M059J (cell line): ENCODE measurements around the gene KCNB1. TPM values are rescaled to one million over a fixed set of nuclear protein-coding genes. Genes with fewer than 3 reads are reported as not detected.
A peak's percentile ranks its signal among the peaks of the same experiment; 100 is the strongest.

ENCODE experiments used
- DNase-seq: peaks from one replicate; pipeline ENCODE4 v3.0.0-alpha.2; 2012; ENCODE audit warnings: low read depth
- total RNA-seq: library from RNA; depleted of rRNA; stranded (reverse); fragments of >200 nt; shearing (Covaris generic); gene quantifications from 2 replicates; pipeline ENCODE4 v1.2.3, GENCODE V29; 2014; rRNA removed

KCNB1 gene
- total RNA-seq: not detected in 2 replicates

DNA sequence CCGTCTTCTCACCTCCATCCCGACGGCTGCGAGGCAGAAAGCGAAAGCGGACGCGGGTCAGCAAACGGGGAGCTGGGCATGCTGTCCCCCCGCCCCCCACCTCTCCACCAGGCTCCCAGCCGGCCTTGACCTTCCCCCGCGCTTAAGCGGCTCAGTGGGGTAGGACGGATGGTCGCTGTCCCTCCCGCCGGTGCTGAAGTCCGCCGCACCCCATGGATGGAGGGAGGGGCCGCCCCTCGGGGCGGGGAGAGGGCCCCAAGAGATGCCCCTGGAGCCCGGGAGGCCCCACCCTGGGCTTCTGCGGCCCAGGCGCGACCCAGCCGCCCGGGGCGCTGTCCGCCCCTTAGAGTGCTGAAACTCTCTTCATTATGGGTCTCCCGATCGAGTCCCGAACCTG lies at the start of gene KCNB1:
KCNB1 (minus strand) TSS at position 48 of the 397 bp plus-strand sequence. CDS start 188 bp downstream, outside the sequence.
- DNase-seq: peak; percentile 50

DNA sequence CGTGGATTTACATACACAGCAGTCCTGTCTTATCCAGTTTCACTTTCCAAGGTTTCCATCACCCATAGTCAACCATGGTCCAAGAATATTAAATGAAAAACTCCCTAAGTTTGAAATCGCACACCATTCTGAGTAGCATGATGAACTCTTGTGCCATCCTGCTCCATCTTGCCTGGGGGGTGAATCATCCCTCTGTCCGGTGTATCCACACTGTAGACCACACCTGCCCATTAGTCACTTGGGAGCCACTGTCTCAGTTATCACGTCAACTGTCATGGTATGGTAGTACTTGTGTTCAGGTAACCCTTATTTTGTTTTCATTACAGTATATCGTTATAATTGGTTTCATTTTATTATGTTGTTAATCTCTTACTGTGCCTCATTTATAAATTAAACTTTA lies 47.0 kb upstream of the KCNB1 start:
- DNase-seq: no peak

- DNase-seq: no peak
Observed at GRCh38 chr20:49526568-49526967, 44.1 kb upstream of the KCNB1 start.

- DNase-seq: no peak
Observed at GRCh38 chr20:49526056-49526455, 43.6 kb upstream of the KCNB1 start.

GRCh38 chr20:49523767-49524360 lies 41.4 kb upstream of the KCNB1 start:
- DNase-seq: no peak

GRCh38 chr20:49521356-49521755 lies 38.9 kb upstream of the KCNB1 start:
- DNase-seq: no peak

- DNase-seq: no peak
Observed at GRCh38 chr20:49519777-49520359, 37.4 kb upstream of the KCNB1 start.

- no peak for DNase-seq
Observed at GRCh38 chr20:49519212-49519712, 36.8 kb upstream of the KCNB1 start.

GRCh38 chr20:49518576-49518975 lies 36.1 kb upstream of the KCNB1 start:
- DNase-seq: no peak

DNA sequence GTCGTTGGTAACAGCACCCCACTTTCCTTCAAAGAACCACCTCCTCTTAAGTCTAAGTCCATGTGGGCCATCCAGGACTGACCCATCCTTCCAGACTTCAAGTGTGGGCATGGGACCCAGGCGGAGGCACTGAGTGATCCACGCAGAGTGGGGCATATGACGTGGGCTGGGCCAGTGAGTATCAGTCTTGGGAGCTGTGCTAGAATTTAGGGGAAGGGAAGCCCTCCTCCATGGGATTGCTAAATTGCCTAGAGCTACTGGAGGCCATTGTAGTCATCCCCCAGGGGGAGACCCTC lies 35.3 kb upstream of the KCNB1 start:
- no peak for DNase-seq

DNA sequence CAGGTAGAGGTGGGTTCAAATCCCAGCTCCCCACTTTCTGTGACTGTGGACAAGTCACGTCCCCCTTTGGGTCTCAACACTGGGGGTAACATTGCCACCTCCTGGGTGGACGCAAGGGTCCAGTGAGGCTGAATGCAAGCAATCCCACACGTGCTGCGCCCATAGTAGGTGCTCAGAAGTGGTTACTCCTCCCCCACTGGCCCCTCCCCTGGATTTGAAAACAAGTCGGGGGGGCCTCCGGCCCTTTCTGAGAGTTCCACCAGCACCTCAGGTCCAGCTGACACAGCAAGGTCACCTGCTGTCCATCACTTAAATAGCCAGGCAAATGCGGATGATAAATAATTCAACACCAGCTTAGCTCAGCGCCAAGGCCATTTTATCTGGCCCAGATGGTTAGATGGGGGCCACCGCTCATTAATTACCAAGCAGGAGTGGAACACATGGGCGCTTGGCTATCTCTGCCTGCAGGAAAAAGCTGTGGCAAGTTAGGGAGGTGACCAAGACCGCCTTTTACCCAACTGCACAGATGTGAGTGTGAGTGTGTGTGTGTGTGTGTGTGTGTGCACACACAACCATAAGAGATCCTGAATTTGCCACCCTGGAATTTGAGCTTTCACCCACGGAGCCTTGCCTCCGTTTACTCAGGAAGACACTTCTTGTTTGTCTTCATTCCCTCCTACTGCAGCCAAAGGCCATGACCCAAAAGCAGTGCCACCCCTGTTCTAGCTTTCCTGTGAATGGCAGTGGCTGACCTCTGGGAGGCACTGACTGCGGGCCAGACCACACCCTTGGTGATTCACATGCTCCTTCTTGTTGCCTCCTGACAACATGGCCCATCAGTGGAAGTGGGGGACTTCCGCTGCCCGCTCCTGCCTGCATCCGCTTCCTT lies 34.7 kb upstream of the KCNB1 start:
- no peak for DNase-seq

DNA sequence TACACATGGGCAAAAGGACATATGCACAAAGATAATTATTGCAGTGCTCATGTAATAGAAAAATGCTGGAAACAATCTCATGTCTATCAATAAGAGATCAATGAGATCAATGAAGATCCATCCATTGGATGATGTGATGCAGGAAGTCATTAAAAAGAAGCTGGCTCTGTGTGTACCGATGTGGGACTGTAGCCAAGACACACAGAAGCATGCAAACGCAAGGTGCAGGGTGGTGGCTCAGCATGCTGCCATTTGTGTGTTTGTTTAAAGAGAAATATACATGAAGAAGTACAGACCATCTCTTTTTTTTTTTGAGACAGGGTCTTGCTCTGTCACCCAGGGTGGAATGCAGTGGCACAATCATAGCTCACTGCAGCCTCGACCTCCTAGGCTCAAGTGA lies 33.1 kb upstream of the KCNB1 start:
- DNase-seq: no peak

- no peak for DNase-seq
Observed at GRCh38 chr20:49513517-49513916, 31.0 kb upstream of the KCNB1 start.

DNA sequence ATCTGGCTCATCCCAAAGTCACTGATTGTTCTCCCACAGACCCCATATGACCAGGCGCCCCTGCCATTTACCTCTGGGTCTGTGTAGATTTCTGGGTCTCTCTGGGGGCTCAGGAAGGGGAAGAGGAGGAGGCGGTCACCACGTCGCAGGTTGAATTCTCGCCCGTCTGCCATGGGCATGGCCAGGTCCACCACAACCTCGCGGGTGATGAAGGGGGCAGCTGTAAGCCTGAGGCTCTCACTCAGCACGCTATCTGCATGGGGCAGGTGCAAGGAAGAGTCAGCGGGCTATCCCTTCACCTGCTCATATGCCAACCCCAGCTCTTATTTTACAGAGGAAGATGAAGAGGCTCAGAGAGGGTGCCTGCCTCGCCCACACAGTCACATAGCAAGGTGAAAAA lies 30.5 kb upstream of the KCNB1 start:
- DNase-seq: no peak

DNA sequence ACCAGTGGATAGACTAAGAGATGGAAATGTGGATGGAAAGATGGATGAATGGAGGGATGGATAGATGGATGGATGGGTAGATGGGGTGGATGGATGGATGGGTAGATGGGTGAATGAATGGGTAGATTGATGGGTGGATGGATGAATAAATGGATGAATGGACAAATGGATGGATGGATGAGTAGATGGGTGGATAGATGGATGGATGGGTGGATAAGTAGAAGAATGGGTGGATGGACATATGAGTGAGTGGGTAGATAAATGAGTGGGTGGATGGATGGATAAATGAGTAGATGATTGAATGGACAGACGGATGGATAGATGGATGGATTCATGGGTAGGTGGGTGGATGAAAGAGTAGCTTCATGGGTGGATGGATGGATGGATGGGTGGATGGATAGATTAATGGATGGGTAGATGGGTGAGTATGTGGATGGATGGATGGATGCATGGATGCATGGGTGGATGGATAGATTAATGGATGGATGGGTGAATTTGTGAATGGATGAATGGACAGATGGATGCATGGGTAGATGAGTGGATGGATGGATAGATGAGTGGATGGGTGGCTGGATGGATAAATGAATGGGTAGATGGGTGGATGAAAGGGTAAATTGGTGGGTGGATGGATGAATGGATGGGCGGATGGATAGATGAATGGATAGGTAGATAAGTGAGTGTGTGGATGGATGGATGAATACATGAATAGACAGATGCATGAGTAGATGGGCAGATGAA lies 29.5 kb upstream of the KCNB1 start:
- DNase-seq: no peak

GRCh38 chr20:49510562-49511122 lies 28.2 kb upstream of the KCNB1 start:
- peak; percentile 90 for DNase-seq

GRCh38 chr20:49508435-49509199 lies 26.1 kb upstream of the KCNB1 start:
- peak; percentile 58 for DNase-seq

DNA sequence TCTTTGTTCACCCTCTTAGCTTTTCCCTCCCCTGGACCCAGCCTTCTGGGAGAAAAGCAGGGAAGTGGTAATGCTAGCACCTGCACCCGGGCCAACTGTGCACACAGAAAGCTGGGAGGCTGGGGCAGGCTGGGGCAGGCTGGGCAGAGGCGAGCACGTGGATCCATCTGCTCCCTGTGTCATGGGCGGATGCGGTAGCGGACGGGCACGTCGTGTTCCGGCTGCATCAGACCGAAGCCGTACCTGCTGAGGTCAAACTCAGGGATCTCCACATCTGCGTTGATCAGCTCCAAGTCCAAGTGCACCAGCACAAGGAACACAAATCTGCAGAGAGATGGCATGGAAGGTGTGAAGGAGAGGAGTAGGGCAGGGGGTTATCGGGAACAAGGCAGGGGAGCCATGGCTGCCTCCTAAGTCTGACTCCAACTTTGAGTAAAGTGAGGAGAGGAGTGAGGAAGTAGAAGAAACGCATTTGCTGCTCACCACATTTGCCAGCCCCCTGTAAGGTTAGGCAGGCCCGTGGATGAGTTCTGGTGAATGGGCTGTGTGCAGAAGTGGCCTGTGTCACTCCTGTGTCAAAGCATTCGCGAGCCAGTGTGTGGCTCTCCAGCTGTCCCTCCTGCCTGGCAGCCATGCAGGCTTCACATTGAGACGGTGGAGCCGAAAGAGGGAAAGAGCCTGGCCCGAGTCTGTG lies 25.4 kb upstream of the KCNB1 start:
- DNase-seq: no peak

GRCh38 chr20:49505518-49505917 lies 23.1 kb upstream of the KCNB1 start:
- peak; percentile 74 for DNase-seq

DNA sequence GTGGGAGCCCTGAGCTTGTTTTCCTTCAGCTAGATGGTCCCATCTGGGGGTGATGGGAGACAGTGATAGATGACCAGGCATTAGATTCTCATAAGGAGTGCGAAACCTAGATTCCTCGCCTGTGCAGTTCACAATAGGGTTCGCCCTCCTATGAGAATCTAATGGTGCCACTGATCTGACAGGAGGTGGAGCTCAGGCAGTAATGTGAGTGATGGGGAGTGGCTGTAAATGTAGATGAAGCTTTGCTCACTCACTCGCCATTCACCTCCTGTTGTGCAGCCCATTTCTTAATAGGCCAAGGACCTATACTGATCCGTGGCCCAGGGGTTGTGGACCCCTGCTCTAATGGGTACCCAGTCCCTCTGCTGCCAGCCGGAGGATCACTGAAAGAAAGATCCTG lies 20.7 kb upstream of the KCNB1 start:
- no peak for DNase-seq
